CD4-positive, alpha-beta T cell treated with Interleukin-6 at 100 ng/mL for 8 hours (primary cell): ENCODE data around the gene WDR54.
"Not testable (repeated sequence)": the region's sequence is repeated elsewhere in the genome, so short reads cannot be mapped to it uniquely, and the experiment has no call there.

Source experiments
- DNase-seq: peaks from one replicate; pipeline ENCODE4 v3.0.0-alpha.2; 2020; ENCODE audit warnings: mixed read lengths, low spot score

Gene WDR54

GRCh38 chr2:74429487-74430451 is 8.2 kb downstream of the WDR54 start:
- no peak for DNase-seq

GRCh38 chr2:74430502-74430901 is 9.0 kb downstream of the WDR54 start:
- no peak for DNase-seq

- no peak for DNase-seq
Measured at GRCh38 chr2:74436111-74436805, 14.7 kb downstream of the WDR54 start.

DNA sequence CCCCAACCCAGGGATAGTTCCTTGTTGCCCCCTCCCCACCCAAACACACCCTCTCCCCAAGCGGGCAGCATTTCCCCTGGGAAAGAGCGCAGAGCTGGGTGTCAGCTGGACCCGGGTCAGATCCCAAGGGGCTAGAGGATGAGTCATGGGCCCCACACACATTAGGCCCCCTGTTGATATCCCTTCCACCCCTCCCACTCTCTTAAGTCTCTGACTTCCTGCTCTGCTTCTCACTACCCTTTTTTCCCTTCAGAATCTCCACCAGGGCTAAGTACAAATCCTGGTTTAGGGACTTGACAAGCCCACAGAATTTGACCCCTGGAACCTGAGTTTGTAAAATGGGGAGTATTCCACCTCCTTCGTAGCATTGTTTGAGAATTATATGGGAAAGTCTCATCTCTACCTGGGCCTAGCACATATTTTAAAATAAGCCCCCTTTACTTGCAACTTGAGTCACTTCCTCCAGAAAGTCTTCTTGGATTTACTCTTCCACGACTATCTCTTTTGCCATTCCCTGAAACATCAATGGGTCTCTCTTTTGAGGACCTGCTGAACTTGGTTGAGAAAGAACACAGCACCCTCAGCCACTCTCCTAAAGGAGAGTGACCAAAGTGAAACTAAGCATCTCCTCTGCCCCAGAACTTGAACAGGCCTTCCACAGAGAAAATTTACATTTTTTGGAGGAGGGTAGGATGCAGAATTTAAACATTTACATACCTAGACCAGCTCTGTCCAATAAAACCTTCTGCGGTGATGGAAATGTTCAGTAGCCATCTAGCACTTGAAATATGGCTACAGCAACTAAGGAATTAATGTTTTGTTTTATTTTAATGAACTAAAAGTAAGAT is 15.5 kb downstream of the WDR54 start:
- DNase-seq, result no peak

DNA sequence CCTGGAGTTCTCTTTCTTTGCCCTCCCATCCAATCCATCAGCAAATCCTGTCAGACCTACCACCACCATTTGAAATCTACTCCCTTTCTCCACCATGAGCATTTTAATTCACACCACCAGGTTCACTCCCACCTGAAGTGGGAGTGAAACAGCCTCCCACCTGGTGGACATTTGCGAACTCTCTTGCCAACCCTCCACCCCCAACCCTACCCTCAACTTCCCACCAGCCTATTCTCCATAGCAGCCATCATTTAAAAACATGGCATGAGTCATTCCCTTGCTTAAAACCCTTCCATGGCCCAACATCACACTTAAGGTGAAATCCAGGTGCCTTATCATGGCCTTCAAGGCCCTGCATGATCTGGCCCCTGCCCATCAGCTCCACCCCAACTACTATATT is 16.7 kb downstream of the WDR54 start:
- DNase-seq, result no peak

- DNase-seq, result no peak
Measured at GRCh38 chr2:74439373-74439772, 17.8 kb downstream of the WDR54 start.

DNA sequence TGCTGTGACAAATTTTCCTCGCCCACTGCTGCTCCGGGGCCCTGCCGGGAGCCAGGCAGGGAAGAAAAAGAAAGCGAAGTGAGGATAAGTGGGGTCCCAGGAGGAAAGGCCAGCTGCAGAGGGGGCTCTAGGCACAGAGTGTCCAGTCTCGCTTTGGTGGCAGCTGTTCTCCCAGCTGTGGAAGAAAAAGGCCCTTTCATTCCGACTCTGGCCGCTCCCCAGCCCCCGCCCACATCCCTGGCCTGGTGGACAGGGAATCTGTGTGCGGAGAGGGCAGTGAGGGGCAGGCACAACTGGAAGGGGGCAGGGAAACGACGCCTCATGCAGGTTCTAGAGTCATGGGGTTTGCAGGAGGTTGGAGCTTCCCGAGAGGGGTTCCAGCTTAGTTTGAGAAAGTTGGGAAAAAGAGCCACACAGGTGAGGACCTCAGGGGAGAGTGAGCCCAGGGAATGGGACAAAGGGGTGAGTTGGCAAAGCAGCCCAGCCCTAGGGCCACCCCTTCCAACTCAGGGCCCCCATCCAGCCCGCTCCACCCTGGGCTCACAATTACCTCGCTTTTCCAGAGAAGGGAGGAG is 18.4 kb downstream of the WDR54 start:
- no peak for DNase-seq

DNA sequence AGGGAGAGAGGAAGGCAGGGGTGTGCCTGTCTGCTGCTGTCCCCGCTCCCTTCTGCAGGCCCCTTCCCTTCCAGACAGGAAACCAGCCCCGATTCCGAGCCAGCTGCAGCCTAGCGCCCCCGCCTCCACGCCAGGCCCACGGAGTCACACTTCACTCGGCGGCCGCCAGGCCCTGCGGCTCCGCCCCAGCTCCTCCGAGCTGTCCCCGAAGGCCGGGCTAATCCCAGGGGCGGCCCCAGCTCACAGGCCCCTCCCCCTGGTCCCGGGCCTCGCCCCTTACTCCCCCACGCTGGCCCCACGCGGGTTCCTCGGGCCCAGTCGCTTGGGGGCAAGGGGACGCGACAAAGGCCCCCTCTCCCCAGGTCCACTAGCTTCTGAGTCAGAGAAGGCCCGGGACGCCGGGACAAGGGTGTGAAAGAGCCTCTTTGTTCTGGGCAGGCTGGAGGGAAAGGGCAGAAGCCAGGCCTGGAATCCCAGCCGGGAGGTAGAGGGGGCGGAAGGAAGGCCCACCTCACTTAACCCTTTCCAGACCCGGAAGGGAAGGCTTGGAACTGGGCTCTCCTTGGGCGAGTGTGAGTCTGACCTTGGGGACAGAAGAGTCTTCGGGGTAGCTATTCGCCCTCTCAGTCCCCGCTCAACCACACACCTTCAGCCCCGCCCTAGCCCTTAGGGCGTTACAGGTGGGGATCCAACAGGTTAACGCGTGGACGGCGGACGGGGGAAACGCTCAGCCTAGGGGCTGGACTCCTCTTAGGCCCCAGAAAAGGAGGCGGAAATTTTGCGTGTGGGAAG is 19.0 kb downstream of the WDR54 start:
- DNase-seq, result no peak

GRCh38 chr2:74441170-74441689 is 19.7 kb downstream of the WDR54 start:
- DNase-seq, result no peak

DNA sequence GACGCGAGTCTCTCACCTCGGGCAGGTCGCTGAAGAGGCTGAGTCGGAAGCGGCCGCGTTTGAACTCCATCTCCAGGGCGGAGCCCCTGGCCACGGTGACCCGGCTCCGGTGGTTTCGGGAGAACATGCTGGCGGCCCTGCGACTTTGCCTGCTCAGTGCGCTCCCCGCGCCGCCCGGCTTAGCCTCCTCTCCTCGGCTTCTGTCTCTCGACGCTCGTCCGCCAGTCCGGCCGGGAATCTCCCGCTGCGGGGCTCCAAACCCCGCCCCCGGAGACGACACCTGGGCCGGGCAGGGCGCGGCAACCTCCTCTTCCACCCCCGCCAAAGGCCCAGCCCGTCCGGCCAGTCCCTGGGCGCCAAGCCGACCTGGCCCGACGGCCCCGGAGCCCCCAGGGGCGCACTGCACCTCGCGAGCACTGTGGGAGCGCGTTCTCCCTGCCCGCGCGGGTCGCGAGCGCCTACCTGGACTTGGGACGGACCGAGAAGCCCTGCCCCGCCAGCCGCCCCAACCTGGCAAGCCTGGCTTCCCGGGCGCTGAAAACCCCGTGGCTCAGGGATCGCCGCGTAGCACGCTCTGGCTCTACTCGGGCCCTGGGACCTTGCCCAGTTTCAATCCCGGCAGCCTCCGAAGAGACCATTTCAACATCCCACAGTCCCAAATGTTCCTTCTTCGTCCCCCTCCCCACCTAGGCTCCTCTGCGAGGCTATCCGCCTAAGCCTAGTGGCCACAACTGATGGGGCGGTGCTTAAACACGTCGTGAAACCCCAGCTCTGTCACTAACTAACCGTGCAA is 20.4 kb downstream of the WDR54 start, which contains the start of gene RTKN:
RTKN (minus strand) TSS at position 248 of the 793 bp plus-strand sequence; CDS start at position 127, 121 bp downstream.
- no peak for DNase-seq

DNA sequence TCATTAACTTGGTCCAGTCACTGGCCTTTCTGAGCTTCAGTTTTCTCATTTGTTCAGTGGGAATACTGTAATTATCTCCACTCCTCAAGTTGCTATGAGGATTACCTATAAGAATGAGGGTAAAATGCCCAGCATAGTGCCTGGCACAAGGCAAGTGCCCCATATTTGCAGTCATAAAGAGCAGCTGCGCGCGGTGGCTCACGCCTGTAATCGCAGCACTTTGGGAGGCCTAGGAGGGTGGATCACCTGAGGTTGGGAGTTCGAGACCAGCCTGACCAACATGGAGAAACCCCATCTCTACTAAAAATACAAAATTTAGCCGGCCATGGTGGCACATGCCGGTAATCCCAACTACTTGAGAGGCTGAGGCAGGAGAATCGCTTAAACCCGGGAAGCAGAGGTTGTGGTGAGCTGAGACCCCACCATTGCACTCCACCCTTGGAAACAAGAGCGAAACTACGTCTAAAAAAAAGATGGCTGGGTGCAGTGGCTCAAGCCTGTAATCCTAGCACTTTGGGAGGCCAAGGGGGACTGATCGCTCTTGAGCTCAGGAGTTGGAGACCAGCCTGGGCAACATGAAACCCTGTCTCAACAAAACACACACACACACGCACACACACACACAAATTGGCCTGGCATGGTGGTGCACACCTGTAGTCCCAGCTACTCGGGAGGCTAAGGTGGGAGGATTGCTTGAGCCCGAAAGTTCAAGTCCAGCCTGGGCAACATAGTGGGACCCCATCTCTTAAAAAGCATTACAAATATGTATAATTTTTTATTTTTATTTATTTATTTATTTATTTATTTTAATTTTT is 21.2 kb downstream of the WDR54 start:
- not testable (repeated sequence) for DNase-seq

- DNase-seq, result no peak
Measured at GRCh38 chr2:74444498-74445318, 23.2 kb downstream of the WDR54 start.

DNA sequence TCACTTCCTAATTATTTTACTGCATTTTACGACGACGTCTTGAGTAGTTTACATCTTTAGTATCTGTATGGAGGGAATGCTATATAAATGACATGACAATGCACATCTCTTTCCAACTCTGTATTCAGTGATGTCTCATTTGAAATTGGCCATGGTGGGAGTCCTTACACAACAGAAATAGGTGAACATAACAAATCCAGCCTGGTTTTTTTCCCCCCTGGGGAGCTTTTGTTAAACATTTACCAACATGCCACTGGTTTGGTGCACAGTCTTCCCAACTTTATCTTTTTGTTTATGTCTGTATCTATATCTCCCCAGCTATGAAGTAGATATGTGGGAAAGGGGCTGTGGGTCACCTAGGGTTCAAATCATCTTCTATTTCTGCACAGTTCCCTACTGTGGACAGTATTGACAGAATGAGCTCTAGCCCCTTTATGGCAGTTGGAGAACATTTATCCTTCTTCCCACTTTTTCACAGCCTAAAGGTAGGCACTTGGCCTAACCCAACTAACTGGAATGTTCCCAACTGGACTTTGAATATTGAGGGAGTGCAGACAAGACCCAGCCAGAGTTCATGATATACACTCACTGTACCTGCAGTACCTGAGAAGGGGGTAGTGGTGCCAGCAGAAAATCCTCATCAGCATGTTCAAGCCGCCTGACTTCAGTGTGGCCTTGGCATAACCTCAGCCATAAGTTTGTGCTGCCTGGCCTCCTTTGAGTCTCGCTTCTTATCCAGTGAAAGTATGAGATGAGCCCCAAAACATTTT is 25.9 kb downstream of the WDR54 start:
- DNase-seq, result no peak

GRCh38 chr2:74448771-74449170 is 27.2 kb downstream of the WDR54 start:
- no peak for DNase-seq

DNA sequence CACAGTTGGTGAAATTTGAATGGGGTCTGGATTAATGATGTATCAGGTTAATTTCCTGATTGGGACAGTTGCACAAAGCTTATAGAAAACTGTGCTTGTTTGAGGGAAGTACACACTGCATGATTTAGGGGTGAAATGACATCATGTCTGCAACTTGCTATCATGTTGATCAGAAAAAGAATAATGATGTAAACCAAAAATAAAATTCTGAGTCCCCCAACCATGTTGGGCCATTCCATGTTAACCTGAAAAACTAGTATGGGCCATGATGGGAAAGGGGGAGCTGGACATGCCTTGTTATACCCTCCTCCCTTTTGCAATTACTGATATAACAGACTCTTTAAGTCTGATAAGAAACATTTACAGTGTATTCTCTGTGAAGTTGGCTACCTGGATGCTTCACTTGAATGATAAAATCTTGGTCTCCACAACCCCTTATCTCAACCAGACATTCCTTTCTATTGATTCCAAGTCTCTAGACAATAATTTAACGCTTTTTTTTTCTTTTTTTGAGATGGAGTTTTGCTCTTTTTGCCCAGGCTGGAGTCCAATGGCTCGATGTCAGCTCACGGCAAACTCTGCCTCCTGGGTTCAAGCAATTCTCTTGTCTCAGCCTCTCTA is 29.1 kb downstream of the WDR54 start:
- DNase-seq, result no peak

DNA sequence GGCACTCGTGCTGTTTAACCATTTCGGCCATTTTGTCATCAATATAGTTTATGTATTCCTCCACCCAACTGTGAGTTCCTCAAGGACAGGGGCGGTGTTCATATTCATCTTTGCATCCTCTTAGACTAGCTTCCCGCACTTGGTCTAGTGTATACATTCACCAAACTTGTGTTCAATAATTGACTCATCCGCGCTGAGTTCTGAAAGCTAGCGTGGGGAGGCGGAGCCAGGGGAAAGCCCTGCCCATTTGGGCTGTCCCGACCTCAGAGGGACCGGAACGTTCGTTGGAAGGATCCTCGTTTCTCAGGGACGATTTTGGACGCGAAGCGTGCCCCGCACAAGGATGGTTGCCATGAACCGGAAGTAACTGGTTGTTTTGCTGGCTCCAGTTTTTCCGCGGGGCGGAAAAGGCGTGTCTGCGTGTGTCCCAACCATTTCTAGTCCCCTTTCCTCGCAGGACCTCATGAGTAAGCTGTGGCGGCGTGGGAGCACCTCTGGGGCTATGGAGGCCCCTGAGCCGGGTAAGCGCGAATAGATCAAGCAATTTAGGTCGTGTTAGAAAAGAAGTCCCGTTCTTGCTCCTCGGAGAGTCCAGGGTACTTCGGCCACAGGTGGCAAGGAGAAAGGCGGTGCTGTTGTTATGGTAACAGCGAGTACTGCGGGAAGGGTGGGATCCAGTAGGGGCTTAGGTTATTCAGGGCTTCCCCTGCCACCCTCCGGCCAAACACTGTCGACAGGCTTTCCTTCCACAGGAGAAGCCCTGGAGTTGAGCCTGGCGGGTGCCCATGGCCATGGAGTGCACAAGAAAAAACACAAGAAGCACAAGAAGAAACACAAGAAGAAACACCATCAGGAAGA is 33.4 kb downstream of the WDR54 start, which contains the start of gene INO80B:
INO80B (plus strand) TSS at position 434 of the 858 bp plus-strand sequence; CDS start at position 464, 30 bp downstream.
- DNase-seq, result peak; percentile 97
